Pancreas (tissue), 10 donors: ENCODE measurements around the gene NCAPH2. TPM values are rescaled to one million over a fixed set of nuclear protein-coding genes. Genes with fewer than 3 reads are reported as not detected.
A peak's percentile ranks its signal among the peaks of the same experiment; 100 is the strongest.

Source experiments
- ATAC-seq, 4 donors: fragments of 200-7000 bp; cut with Tn5 transposase; one replicate each; pipeline versions ENCODE4 v1.8.0 to v1.9.1; 2020; ENCODE audit warnings: mild to moderate bottlenecking in 4 of 4, moderate library complexity in 4 of 4
- DNase-seq, 6 donors: peaks; one replicate each; pipeline ENCODE4 v3.0.0-alpha.2; 2020
- FAIRE-seq: peaks from 2 replicates; lab custom pipeline; 2012; peaks lifted over from hg19 to GRCh38; lab: Jason Lieb, UNC
- H3K27ac ChIP-seq, 4 donors: fragments of 200-600 bp; sonication (generic); 1 replicate in 3 of 4; 2 replicates in 1 of 4; pipeline versions ENCODE4 v1.5.0 to v1.8.0; 2020
- H3K27me3 ChIP-seq, 4 donors: fragments of 200-600 bp; one replicate each; pipeline ENCODE4 v1.8.0; 2021
- H3K36me3 ChIP-seq, 3 donors: fragments of 200-600 bp; sonication (generic) in 1 of 3; one replicate each; pipeline versions ENCODE4 v1.5.0 to v1.8.0; 2020 to 2021
- H3K4me1 ChIP-seq, 3 donors: fragments of 200-600 bp; one replicate each; pipeline ENCODE4 v1.8.0; 2021
- H3K4me3 ChIP-seq, 4 donors: fragments of 200-600 bp; sonication (generic) in 2 of 4; one replicate each; pipeline versions ENCODE4 v1.5.0 to v1.8.0; 2020 to 2021
- H3K9me3 ChIP-seq, 4 donors: fragments of 200-600 bp; one replicate each; pipeline ENCODE4 v1.8.0; 2021
- CTCF ChIP-seq, 4 donors: fragments of 200-600 bp; sonication (generic) in 3 of 4; IDR thresholded peaks; one replicate each; pipeline versions ENCODE4 v1.5.0 to v1.8.0; 2021; ENCODE audit warnings: antibody characterized with exemption in 4 of 4
- WGBS, 2 donors: extraction: QIAGEN DNeasy Blood & Tissue Kit; methylation state at CpG; one replicate each; pipeline ENCODE4 v1.1.7; 2013; 5-methylcytosine and 5-hydroxymethylcytosine counted together
- intact Hi-C, 3 donors: fragments of 100-400 bp; cut with DNase I; formaldehyde crosslinking; loops; one replicate each; pipeline versions ENCODE4 v1.11.1 to v1.14.2; 2022
- polyA plus RNA-seq, 2 donors: library from polyadenylated mRNA; stranded (reverse); fragments of 200-250 nt; gene quantifications; one replicate each; pipeline ENCODE4 v1.2.3, GENCODE V29; 2013
- total RNA-seq, 6 donors: library from RNA; stranded (reverse); fragmentation: NEBNext Ultra II Directional in 4 of 6; extraction: Animal tissue kit (Norgen Biotek cat#: 25700) in 4 of 6; gene quantifications; one replicate each; pipeline versions ENCODE4 v1.2.1 to v1.2.4, GENCODE V29; 2021 to 2023
- donor health status: healthy with polysubstance abuse.
- donor health status: DM: no; HTN: no; CAD: no; lungs with moderate emphysema.
- donor health status: DM: no; HTN: no; CAD: no.
- donor health status: control.
- donor health status: control.
- donor health status: Bipolar disorder and iron deficiency.
- donor health status: DM: yes; HTN: yes; CAD: no.
- donor health status: DM: no; HTN: no; CAD: no.
- donor health status: DM: no; HTN: no; CAD: no.
- donor health status: DM: yes; HTN: yes; CAD: no.

The NCAPH2 gene
- total and polyA plus RNA-seq, 8 donors, result 15.9 to 70.1 (median 24.2) TPM

- peaks cover 0 to 10% (median 0%) of the 10 kb centered on the region in 3 donors for H3K36me3 ChIP-seq
- 2 to 9% methylated on average over 13 of the region's 13 CpGs for WGBS, 2 donors
- ATAC-seq (peak; percentile 87 to 97 (median 94)), FAIRE-seq (no peak), DNase-seq (peak; percentile 69 to 84 (median 78))
- peaks cover 0 to 6% (median 0%) of the 10 kb centered on the region in 3 donors for H3K4me1 ChIP-seq
- TF ChIP-seq CTCF (IDR thresholded peaks at IDR 0.05), result peak; percentile 31 to 53 (median 44)
- H3K27ac ChIP-seq, result no peak overlapping the region
- H3K9me3 ChIP-seq, result no peaks in the 10 kb centered on the region
- no peaks in the 10 kb centered on the region for H3K27me3 ChIP-seq
- no peak overlapping the region for H3K4me3 ChIP-seq
- intact Hi-C loops, result no loop called here
Measured at GRCh38 chr22:50498322-50498890, 9.6 kb upstream of the NCAPH2 start.

- DNase-seq (no peak), FAIRE-seq (no peak), ATAC-seq (no peak)
- peaks cover 0 to 15% (median 0%) of the 10 kb centered on the region in 3 donors for H3K36me3 ChIP-seq
- 83 to 88% methylated on average over 12 of the region's 12 CpGs for WGBS, 2 donors
- no peak for TF ChIP-seq CTCF (IDR thresholded peaks at IDR 0.05)
- H3K27me3 ChIP-seq, result no peaks in the 10 kb centered on the region
- H3K4me3 ChIP-seq, result no peak overlapping the region
- intact Hi-C loops, result loop anchor here in 1 of 3 donors (10.0 kb wide), 1 partner anchor 256 kb away; the partner anchor contains the start of gene TUBGCP6
- peaks cover 0 to 6% (median 0%) of the 10 kb centered on the region in 3 donors for H3K4me1 ChIP-seq
- H3K9me3 ChIP-seq, result no peaks in the 10 kb centered on the region
- no peak overlapping the region for H3K27ac ChIP-seq
Measured at GRCh38 chr22:50500452-50500851, 7.6 kb upstream of the NCAPH2 start.

- no peaks in the 10 kb centered on the region for H3K27me3 ChIP-seq
- FAIRE-seq, result no peak
- no peak for ATAC-seq
- H3K27ac ChIP-seq, result no peak overlapping the region
- H3K4me1 ChIP-seq, result peaks cover 0 to 10% (median 0%) of the 10 kb centered on the region in 3 donors
- no peak overlapping the region for H3K4me3 ChIP-seq
- no peak for TF ChIP-seq CTCF (IDR thresholded peaks at IDR 0.05)
- DNase-seq, result peak in 1 of 6 donors; percentile 55
- peaks cover 0 to 15% (median 0%) of the 10 kb centered on the region in 3 donors for H3K36me3 ChIP-seq
- WGBS, 2 donors, result 87 to 92% methylated on average over 6 of the region's 6 CpGs
- intact Hi-C loops, result loop anchor here in 1 of 3 donors (10.0 kb wide), 1 partner anchor 257 kb away; the partner anchor contains the start of gene TUBGCP6
- no peaks in the 10 kb centered on the region for H3K9me3 ChIP-seq
Measured at GRCh38 chr22:50502096-50502495, 5.9 kb upstream of the NCAPH2 start.

GRCh38 chr22:50502628-50503474 is 5.2 kb upstream of the NCAPH2 start:
- DNase-seq, result peak in 1 of 6 donors; percentile 80
- no peak for ATAC-seq
- FAIRE-seq, result no peak

More at GRCh38 chr22:50502628-50503474, 5.2 kb upstream of the NCAPH2 start:
- intact Hi-C loops, result loop anchor here in 1 of 3 donors (10.0 kb wide), 1 partner anchor 258 kb away; the partner anchor contains the start of gene TUBGCP6
- H3K27ac ChIP-seq, result no peak overlapping the region
- 82 to 86% methylated on average over 22 to 24 of the region's 24 CpGs for WGBS, 2 donors
- peaks cover 0 to 15% (median 0%) of the 10 kb centered on the region in 3 donors for H3K36me3 ChIP-seq
- no peaks in the 10 kb centered on the region for H3K27me3 ChIP-seq
- no peaks in the 10 kb centered on the region for H3K9me3 ChIP-seq
- H3K4me1 ChIP-seq, result peaks cover 0 to 10% (median 0%) of the 10 kb centered on the region in 3 donors
- no peak overlapping the region for H3K4me3 ChIP-seq
- TF ChIP-seq CTCF (IDR thresholded peaks at IDR 0.05), result no peak
